DND-41 (cell line): ENCODE results near the gene CENPK.

Experiments used
- CTCF ChIP-seq: IDR thresholded peaks from 2 replicates; pipeline ENCODE4 v1.5.1; 2012; ENCODE audit warnings: borderline replicate concordance, low read length, moderate library complexity, mild to moderate bottlenecking; ENCODE audit not compliant: poor library complexity, severe bottlenecking; ENCODE audit errors: extremely low read depth
- EZH2 ChIP-seq: IDR thresholded peaks from 3 replicates; pipeline ENCODE4 v1.6.1; 2012; ENCODE audit warnings: borderline replicate concordance, low read depth, mild to moderate bottlenecking, moderate library complexity, low read length, inconsistent platforms; ENCODE audit not compliant: severe bottlenecking

- no peak for TF ChIP-seq CTCF
- no peak for TF ChIP-seq EZH2
Measured at GRCh38 chr5:65482296-65482735, 80.7 kb downstream of the CENPK start.
